ENCODE measurements around the gene ARHGAP29. TPM values are rescaled to one million over a fixed set of nuclear protein-coding genes. Genes with fewer than 3 reads are reported as not detected.

The ARHGAP29 gene
- total and polyA plus RNA-seq, 2 of the 8 experiments (the other 6 are each of a cell fraction or from before 2014, with no cell fraction given) = 0.57 to 3.2 TPM

DNA sequence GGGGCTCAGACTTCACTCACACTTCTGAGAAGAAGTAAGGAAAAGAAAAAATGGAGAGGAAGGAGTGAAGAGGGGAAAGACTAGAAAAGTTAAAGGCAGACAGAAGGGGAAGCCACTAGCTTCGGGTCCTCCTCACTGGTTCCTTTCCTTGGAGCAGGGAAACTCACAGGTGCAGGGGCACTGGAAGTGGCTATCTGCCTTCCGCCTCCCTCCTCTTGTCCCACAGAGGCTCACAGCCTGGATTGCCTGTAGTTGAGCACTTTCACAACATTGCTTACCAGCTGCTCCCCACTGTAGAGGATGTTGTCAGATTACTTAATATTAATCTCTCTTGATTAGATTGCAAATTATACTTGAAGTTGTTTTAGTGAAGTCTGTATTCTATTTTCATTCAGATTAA lies 94.8 kb downstream of the ARHGAP29 start (continued):
- TF ChIP-seq, protein P1, sequence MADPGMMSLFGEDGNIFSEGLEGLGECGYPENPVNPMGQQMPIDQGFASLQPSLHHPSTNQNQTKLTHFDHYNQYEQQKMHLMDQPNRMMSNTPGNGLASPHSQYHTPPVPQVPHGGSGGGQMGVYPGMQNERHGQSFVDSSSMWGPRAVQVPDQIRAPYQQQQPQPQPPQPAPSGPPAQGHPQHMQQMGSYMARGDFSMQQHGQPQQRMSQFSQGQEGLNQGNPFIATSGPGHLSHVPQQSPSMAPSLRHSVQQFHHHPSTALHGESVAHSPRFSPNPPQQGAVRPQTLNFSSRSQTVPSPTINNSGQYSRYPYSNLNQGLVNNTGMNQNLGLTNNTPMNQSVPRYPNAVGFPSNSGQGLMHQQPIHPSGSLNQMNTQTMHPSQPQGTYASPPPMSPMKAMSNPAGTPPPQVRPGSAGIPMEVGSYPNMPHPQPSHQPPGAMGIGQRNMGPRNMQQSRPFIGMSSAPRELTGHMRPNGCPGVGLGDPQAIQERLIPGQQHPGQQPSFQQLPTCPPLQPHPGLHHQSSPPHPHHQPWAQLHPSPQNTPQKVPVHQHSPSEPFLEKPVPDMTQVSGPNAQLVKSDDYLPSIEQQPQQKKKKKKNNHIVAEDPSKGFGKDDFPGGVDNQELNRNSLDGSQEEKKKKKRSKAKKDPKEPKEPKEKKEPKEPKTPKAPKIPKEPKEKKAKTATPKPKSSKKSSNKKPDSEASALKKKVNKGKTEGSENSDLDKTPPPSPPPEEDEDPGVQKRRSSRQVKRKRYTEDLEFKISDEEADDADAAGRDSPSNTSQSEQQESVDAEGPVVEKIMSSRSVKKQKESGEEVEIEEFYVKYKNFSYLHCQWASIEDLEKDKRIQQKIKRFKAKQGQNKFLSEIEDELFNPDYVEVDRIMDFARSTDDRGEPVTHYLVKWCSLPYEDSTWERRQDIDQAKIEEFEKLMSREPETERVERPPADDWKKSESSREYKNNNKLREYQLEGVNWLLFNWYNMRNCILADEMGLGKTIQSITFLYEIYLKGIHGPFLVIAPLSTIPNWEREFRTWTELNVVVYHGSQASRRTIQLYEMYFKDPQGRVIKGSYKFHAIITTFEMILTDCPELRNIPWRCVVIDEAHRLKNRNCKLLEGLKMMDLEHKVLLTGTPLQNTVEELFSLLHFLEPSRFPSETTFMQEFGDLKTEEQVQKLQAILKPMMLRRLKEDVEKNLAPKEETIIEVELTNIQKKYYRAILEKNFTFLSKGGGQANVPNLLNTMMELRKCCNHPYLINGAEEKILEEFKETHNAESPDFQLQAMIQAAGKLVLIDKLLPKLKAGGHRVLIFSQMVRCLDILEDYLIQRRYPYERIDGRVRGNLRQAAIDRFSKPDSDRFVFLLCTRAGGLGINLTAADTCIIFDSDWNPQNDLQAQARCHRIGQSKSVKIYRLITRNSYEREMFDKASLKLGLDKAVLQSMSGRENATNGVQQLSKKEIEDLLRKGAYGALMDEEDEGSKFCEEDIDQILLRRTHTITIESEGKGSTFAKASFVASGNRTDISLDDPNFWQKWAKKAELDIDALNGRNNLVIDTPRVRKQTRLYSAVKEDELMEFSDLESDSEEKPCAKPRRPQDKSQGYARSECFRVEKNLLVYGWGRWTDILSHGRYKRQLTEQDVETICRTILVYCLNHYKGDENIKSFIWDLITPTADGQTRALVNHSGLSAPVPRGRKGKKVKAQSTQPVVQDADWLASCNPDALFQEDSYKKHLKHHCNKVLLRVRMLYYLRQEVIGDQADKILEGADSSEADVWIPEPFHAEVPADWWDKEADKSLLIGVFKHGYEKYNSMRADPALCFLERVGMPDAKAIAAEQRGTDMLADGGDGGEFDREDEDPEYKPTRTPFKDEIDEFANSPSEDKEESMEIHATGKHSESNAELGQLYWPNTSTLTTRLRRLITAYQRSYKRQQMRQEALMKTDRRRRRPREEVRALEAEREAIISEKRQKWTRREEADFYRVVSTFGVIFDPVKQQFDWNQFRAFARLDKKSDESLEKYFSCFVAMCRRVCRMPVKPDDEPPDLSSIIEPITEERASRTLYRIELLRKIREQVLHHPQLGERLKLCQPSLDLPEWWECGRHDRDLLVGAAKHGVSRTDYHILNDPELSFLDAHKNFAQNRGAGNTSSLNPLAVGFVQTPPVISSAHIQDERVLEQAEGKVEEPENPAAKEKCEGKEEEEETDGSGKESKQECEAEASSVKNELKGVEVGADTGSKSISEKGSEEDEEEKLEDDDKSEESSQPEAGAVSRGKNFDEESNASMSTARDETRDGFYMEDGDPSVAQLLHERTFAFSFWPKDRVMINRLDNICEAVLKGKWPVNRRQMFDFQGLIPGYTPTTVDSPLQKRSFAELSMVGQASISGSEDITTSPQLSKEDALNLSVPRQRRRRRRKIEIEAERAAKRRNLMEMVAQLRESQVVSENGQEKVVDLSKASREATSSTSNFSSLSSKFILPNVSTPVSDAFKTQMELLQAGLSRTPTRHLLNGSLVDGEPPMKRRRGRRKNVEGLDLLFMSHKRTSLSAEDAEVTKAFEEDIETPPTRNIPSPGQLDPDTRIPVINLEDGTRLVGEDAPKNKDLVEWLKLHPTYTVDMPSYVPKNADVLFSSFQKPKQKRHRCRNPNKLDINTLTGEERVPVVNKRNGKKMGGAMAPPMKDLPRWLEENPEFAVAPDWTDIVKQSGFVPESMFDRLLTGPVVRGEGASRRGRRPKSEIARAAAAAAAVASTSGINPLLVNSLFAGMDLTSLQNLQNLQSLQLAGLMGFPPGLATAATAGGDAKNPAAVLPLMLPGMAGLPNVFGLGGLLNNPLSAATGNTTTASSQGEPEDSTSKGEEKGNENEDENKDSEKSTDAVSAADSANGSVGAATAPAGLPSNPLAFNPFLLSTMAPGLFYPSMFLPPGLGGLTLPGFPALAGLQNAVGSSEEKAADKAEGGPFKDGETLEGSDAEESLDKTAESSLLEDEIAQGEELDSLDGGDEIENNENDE (IDR thresholded peaks at IDR 0.05; ENCODE audit: insufficient replicate concordance, low read length) = no peak
